22Rv1 (cell line): ENCODE measurements around the gene CALHM4.

ENCODE experiments used
- ZFX ChIP-seq: fragments of 450-650 bp; IDR thresholded peaks from 2 replicates; pipeline ENCODE4 v1.6.1; 2017; ENCODE audit warnings: antibody characterized with exemption, borderline replicate concordance
- TF ChIP-seq, protein P1 (sequence below): fragments of 450-650 bp; IDR thresholded peaks from 2 replicates; pipeline ENCODE4 v1.5.1; 2017; ENCODE audit warnings: mild to moderate bottlenecking

DNA sequence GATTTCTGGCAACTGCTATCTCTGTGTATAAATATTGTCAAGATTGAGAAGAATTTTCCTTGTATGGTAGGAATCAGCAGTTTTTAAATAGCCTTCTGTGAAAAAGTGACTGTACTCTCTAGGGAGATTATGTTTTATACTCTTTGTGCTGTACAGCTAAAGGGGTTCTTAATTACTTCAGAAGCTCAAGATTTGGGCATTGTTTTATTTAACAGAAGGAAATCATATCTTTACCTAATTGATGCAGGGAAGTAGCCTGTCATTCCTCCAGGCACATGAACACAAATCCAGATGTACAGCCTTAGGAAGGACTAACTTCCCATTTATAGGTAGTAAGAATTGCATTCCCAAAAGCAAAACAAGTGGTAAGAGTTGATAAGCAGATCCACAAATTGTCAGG, 40.8 kb upstream of the CALHM4 start:
- TF ChIP-seq, protein P1, sequence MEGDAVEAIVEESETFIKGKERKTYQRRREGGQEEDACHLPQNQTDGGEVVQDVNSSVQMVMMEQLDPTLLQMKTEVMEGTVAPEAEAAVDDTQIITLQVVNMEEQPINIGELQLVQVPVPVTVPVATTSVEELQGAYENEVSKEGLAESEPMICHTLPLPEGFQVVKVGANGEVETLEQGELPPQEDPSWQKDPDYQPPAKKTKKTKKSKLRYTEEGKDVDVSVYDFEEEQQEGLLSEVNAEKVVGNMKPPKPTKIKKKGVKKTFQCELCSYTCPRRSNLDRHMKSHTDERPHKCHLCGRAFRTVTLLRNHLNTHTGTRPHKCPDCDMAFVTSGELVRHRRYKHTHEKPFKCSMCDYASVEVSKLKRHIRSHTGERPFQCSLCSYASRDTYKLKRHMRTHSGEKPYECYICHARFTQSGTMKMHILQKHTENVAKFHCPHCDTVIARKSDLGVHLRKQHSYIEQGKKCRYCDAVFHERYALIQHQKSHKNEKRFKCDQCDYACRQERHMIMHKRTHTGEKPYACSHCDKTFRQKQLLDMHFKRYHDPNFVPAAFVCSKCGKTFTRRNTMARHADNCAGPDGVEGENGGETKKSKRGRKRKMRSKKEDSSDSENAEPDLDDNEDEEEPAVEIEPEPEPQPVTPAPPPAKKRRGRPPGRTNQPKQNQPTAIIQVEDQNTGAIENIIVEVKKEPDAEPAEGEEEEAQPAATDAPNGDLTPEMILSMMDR = no peak
- TF ChIP-seq ZFX = no peak
